H1 (cell line): ENCODE results near the gene LHPP. TPM values are rescaled to one million over a fixed set of nuclear protein-coding genes. Genes with fewer than 3 reads are reported as not detected.

Experiments
- CBX5 ChIP-seq: fragments of 300-800, 300-1000 bp; sonication (generic); IDR thresholded peaks from 2 replicates; pipeline ENCODE4 v1.7.1; 2016; ENCODE audit warnings: antibody characterized with exemption, low read length, low read depth
- CHD1 ChIP-seq: IDR thresholded peaks from 2 replicates; pipeline ENCODE4 v1.6.1; 2012; ENCODE audit warnings: low read depth, low read length, improper control_type of control experiment
- RAD21 ChIP-seq, 2 experiments: IDR thresholded peaks in 1 of 2; conservative IDR thresholded peaks in 1 of 2; 2 replicates each; pipeline ENCODE4 v1.6.1; 2011; ENCODE audit warnings: low read depth in 2 of 2, low read length in 2 of 2, improper control_type of control experiment in 1 of 2, inconsistent platforms in 1 of 2, mild to moderate bottlenecking in 1 of 2, moderate library complexity in 1 of 2
- USF2 ChIP-seq: IDR thresholded peaks from 2 replicates; pipeline ENCODE4 v1.6.1; 2011; ENCODE audit warnings: low read length, improper control_type of control experiment
- polyA plus RNA-seq, 7 experiments: library from polyadenylated mRNA; depleted of rRNA in 3 of 7; stranded (reverse) in 5 of 7; unstranded in 2 of 7; fragments of >200 nt in 5 of 7; fragments of 200-250 nt in 2 of 7; gene quantifications; 1 replicate in 5 of 7; 2 replicates in 1 of 7; 4 replicates in 1 of 7; pipeline versions ENCODE4 v1.2.1 to v1.2.3, GENCODE V29; 2011 to 2013; ENCODE audit warnings: missing spikeins in 2 of 7, mixed read lengths in 2 of 7
- total RNA-seq: library from RNA; stranded (reverse); fragmentation: NEBNext Ultra II Directional; extraction: Animal tissue kit (Norgen Biotek cat#: 25700); gene quantifications from 2 replicates; pipeline ENCODE4 v1.2.1, GENCODE V29; 2021
- TF ChIP-seq, protein P1 (sequence below): IDR thresholded peaks from 2 replicates; pipeline ENCODE4 v1.6.1; 2012; ENCODE audit warnings: inconsistent platforms

LHPP gene
- total and polyA plus RNA-seq, 2 of the 8 experiments (the other 6 are each of a cell fraction or from before 2014, with no cell fraction given), result 26.0 to 45.0 TPM

- TF ChIP-seq USF2, result no peak
- no peak for TF ChIP-seq CHD1
- TF ChIP-seq CBX5, result no peak
- TF ChIP-seq, protein P1, sequence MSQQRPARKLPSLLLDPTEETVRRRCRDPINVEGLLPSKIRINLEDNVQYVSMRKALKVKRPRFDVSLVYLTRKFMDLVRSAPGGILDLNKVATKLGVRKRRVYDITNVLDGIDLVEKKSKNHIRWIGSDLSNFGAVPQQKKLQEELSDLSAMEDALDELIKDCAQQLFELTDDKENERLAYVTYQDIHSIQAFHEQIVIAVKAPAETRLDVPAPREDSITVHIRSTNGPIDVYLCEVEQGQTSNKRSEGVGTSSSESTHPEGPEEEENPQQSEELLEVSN, result no peak
- TF ChIP-seq RAD21 (IDR thresholded peaks at IDR 0.05 in 1 of 2, conservative IDR thresholded peaks at IDR 0.05 in 1 of 2; ENCODE audit: low read depth in 2 of 2, low read length in 2 of 2), result no peak
- TF ChIP-seq, all 59 proteins: peak for 0
These were observed 142.8 kb downstream of the LHPP start (continued) for GRCh38 chr10:124604214-124605000.
